ENCODE measurements around the gene HPGD.

Gene HPGD

GRCh38 chr4:174464949-174465348 is 57.3 kb downstream of the HPGD start:
- no peak for DNase-seq

DNA sequence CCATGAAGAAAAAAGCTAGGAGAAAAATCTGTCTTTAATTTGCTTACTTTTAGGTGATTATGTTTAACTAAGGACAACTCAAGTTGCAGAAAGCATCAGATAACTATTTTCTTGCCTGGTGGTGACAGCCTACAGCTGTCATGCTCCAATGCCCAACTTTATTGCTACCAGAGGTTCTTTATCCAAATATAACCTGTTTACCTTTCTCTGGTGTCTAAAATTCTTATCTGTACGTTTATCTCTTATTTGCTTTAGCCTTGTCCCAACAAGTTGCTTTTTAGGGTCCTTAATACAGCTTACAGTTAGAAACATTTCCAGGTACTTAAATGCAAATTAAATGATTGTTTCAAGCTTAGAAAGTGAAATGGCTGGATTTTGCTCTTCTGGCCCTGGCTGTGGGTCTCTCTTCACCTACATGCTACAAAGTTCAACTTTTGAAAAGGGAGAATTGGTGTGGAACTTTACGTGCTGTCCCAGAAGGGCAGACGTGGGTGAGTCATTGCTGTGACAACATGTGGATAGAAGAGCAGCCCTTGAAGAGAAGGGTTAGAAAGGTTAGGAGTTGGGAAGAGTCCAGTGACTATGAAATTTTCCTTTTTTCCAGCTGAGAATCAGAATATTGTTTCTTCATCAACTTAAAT is 60.7 kb downstream of the HPGD start:
- DNase-seq = no peak

DNA sequence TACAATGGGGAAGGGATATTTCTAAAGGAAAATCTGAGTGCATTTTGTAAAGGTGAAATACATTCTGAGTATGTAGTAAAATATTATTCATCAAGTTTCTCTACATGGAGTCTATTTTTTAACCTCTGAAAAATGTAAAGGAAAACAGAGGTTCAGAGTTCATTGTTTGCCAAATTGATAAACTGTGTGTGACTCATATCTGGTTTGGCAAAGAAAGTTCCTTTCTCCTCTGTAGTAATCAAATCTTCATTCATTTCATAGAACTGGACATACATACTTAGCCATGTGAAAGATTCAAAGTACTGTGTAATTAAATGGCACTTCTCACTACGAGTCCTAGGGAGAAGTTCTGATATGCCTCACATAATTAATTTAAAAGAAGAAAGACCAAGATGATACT is 61.6 kb downstream of the HPGD start:
- DNase-seq = no peak

DNA sequence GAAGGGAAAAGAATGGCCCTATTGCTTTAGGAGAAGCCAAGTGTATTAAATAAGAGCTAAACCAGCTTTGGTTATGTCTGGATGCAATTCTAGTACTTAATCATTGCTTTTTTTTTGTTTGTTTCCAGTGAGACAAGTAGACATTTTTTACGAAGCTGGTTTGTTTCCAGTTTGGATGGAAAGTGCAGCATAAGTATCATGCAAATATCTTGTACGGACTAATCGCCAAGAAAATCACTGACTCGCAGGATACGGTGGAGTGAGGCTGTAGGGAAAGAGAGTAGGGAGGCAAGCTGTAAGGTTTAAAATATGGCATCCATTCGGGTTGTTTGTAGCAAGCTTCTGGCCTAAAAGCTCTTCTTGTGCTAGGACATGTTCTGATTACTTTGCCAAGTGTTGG is 64.8 kb downstream of the HPGD start:
- no peak for DNase-seq

DNA sequence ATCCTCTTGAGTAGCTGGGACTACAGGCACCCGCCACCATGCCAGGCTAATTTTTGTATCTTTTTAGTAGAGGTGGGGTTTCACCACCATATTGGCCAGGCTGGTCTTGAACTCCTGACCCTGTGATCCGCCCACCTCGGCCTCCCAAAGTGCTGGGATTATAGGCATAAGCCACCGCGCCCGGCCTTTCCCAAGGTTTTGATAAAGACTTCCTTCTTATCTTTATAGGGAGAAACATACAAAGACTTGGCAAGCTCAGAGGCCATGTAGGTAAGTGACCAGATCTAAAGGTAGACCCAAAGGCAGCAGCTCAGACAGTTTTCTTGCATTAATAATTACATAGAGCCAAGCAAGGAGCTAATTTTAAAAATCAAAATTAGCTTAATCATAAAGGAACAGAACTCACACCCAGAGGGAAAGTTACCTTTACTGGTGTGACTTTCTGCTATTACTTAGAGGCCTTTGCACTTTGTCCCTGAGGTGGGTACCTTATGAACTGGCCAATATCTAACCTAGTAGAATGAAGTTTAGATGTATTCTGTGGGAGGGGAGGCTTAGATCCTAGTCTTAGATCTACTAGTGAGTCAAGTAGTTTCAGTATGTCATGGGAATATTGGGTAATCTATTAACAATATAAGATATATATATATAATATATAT is 67.3 kb downstream of the HPGD start:
- DNase-seq = no peak

DNA sequence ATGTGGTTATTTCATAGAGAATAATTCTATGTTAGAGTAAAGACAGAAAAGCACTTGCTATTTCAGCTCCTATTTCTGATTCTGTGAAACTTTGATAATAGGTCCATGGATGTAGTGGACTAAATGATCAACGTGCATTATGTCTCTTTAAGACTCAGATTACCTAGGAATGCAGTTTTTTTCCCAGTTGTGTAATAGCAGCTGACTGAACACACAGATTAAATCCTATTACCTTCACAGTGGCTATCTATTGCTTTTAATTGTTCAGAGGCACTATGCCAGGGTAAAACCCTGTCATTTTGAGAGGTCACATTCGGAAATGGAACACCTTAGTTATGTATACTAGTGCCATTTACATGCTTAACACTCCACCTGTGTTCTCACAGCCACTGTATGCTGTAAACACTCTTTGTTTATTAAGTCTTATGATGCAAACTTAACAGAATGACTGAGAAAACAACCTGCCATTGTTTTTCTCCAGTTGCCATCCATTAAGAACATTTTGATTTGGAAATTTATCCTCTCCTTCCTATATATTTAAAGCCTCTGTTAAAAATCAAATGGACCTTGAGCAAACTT is 70.5 kb downstream of the HPGD start:
- no peak for DNase-seq

- no peak for DNase-seq
Measured at GRCh38 chr4:174450786-174451125, 71.5 kb downstream of the HPGD start.

- DNase-seq = no peak
Measured at GRCh38 chr4:174449944-174450785, 72.1 kb downstream of the HPGD start.

DNA sequence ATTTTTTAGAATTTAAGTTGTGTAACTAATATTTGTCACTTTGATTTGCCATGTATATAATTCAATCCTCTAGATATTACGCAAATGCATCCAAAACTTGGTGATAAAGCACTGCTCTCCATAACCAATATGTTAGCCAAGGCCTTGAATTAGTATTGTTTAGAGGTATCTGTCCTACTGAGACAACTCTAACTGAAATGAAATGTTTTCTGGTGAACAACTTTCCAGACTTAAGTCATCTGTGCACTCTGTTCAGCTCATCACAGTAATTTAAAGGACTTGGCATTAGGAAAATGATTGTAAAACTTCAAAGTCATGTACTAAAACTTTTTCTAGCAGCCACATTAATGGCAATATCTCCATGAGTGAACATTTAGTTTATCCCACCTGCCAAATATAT is 73.1 kb downstream of the HPGD start:
- no peak for DNase-seq

DNA sequence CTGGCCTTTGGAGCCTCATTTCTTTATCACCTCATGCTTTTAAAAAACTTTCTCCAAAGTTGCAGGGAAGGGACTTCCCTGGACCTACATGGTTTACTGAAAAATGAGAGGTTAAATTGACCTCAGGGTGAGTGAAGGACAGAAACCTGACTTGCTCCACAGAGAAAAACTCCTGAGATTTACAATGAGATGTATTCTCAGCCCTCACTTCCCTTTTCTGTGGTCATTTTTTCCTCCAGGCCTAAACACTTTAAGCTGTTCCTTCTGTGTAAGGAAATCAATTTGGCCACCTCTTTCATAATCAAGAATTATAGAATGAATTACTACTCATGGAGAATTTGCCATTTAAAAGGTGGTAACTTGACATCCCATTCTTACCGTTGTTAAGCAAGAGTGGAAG is 77.9 kb downstream of the HPGD start:
- peak; percentile 22 for DNase-seq
